Measurements from ENCODE around the gene ARSG. TPM values are rescaled to one million over a fixed set of nuclear protein-coding genes. Genes with fewer than 3 reads are reported as not detected.

ARSG gene
- polyA plus RNA-seq, 1 donor (not counting 4 experiments of a cell fraction or from before 2014, with no cell fraction given): 0.41 TPM

DNA sequence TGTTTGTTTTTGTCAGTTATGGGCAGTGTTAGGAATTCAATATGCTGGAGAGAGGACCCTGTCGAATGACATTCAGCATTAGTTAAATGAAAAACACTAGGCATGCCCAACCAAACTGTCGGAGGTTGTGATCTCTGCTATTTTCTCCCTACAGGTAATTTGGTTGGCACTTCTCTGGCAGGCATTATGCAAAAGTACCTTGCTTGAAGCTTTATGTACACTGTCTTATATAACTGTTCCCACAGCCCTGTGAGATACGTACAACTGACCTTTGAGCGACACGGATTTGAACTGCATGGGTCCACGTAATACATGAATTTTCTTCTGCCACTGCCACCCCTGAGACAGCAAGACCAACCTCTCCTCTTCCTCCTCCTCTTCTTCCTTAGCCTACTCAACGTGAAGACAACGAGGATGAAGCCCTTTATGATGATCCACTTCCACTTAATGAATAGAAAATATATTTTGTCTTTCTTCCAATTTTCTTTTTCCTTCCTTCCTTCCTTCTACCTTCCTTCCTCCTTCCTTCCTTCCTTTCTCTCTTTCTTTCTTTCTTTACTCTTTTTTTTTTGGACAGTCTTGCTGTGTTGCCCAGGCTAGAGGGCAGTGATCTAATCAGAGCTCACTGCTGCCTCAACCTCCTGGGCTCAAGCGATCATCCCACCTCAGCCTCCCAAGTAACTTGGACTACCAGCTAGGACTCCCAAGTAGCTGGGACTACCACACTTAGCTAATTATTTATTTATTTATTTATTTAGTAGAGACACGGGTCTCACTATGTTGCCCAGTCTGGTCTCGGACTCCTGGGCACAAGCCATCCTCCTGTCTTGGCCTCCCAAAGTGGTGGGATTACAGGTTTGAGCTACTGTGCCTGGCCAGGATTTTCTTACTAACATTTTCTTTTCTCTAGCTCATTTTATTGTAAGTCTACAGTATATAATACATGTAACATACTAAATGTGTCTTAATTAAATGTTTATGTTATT is 88.7 kb downstream of the ARSG start:
- DNase-seq (ENCODE audit: low read depth, low spot score): no peak
- no peaks in the 10 kb centered on the region for H4K20me1 ChIP-seq (ENCODE audit: control insufficient read depth, extremely low read depth, insufficient read depth, low read length)
- dilution Hi-C loops (cut with MboI; ENCODE audit: extremely low pct_ligation_motif_present, low sequenced_read_pairs): no loop called here
- no peaks in the 10 kb centered on the region for H3K79me2 ChIP-seq (ENCODE audit: control insufficient read depth, insufficient read depth, low read length)
- no peak overlapping the region for H3K4me3 ChIP-seq (ENCODE audit: control insufficient read depth in 2 of 3, extremely low read depth in 1 of 3, insufficient read depth in 2 of 3, low read depth in 1 of 3, low read length in 3 of 3)
- H3K9me3 ChIP-seq (ENCODE audit: control insufficient read depth, low read depth, low read length): no peaks in the 10 kb centered on the region
- H3K4me2 ChIP-seq (ENCODE audit: control insufficient read depth, extremely low read depth, insufficient read depth, low read depth, low read length): no peak overlapping the region
- no peak overlapping the region for H2AFZ ChIP-seq (ENCODE audit: control insufficient read depth, low read length)
- no peaks in the 10 kb centered on the region for H3K9me1 ChIP-seq (ENCODE audit: control insufficient read depth, extremely low read depth, insufficient read depth, low read length)
- H3K27ac ChIP-seq (ENCODE audit: control insufficient read depth, insufficient read depth, low read length): no peak overlapping the region
- FAIRE-seq: no peak
- H3K27me3 ChIP-seq (ENCODE audit: control insufficient read depth, extremely low read depth, insufficient read depth, low read length): peaks cover 5% of the 10 kb centered on the region
- no peaks in the 10 kb centered on the region for H3K36me3 ChIP-seq (ENCODE audit: control insufficient read depth in 2 of 2, extremely low read depth in 1 of 2, insufficient read depth in 2 of 2, low read length in 2 of 2)
- H3K9ac ChIP-seq (ENCODE audit: control insufficient read depth, extremely low read depth, insufficient read depth, low read length): no peak overlapping the region
- no peaks in the 10 kb centered on the region for H3K4me1 ChIP-seq (ENCODE audit: control insufficient read depth, extremely low read depth, insufficient read depth, low read length)
- TF ChIP-seq, protein P1, sequence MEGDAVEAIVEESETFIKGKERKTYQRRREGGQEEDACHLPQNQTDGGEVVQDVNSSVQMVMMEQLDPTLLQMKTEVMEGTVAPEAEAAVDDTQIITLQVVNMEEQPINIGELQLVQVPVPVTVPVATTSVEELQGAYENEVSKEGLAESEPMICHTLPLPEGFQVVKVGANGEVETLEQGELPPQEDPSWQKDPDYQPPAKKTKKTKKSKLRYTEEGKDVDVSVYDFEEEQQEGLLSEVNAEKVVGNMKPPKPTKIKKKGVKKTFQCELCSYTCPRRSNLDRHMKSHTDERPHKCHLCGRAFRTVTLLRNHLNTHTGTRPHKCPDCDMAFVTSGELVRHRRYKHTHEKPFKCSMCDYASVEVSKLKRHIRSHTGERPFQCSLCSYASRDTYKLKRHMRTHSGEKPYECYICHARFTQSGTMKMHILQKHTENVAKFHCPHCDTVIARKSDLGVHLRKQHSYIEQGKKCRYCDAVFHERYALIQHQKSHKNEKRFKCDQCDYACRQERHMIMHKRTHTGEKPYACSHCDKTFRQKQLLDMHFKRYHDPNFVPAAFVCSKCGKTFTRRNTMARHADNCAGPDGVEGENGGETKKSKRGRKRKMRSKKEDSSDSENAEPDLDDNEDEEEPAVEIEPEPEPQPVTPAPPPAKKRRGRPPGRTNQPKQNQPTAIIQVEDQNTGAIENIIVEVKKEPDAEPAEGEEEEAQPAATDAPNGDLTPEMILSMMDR (optimal IDR thresholded peaks at IDR 0.05 in 1 of 3, IDR thresholded peaks at IDR 0.05 in 1 of 3, conservative IDR thresholded peaks at IDR 0.05 in 1 of 3; ENCODE audit: extremely low read depth in 1 of 3, insufficient read depth in 2 of 3, low read length in 3 of 3): no peak

DNA sequence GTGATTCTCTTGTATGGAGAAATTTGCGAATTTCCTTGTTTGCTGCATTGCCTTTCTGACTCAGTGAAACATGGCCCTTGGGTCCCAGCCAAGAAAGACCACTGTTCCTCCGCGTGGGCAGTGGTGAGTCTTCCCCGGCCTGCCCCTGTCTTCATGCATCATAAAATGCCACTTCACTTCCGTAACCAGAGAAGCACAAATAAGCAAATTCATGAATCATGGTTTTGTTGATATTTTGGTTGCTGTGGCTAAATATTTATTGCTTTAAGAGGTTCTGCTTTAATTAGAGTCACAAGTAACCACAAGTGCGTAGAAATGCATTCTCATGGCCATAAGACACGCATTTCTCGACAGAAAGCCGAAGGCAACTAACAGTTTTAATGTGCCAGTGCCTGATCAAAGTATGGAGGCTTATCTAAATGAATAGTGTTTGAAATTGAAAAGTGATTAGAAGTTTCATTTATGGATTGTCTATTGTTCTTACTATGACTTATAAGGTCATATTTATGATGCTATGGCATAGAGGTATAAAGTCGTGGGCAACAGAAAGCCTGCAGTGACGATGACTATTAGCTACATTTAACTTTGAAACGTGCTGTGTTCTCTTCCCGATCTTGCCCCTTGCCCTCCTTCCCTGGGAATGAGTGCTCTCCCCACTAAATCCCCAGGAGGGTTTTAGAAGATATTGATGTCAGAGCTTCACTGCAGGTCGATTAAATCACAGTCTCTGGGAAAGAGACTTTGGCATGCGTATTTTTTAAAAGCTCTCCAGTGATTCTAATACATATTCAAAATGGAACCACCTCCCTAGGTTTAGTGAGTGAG is 90.0 kb downstream of the ARSG start:
- H3K79me2 ChIP-seq (ENCODE audit: control insufficient read depth, insufficient read depth, low read length): no peaks in the 10 kb centered on the region
- no peak overlapping the region for H3K9ac ChIP-seq (ENCODE audit: control insufficient read depth, extremely low read depth, insufficient read depth, low read length)
- no peaks in the 10 kb centered on the region for H3K9me3 ChIP-seq (ENCODE audit: control insufficient read depth, low read depth, low read length)
- no peaks in the 10 kb centered on the region for H3K36me3 ChIP-seq (ENCODE audit: control insufficient read depth in 2 of 2, extremely low read depth in 1 of 2, insufficient read depth in 2 of 2, low read length in 2 of 2)
- TF ChIP-seq, protein P1 (optimal IDR thresholded peaks at IDR 0.05 in 1 of 3, IDR thresholded peaks at IDR 0.05 in 1 of 3, conservative IDR thresholded peaks at IDR 0.05 in 1 of 3; ENCODE audit: extremely low read depth in 1 of 3, insufficient read depth in 2 of 3, low read length in 3 of 3): no peak
- TF ChIP-seq EZH2 (IDR thresholded peaks at IDR 0.05; ENCODE audit: low read length): no peak
- no peaks in the 10 kb centered on the region for H4K20me1 ChIP-seq (ENCODE audit: control insufficient read depth, extremely low read depth, insufficient read depth, low read length)
- no peak overlapping the region for H3K4me2 ChIP-seq (ENCODE audit: control insufficient read depth, extremely low read depth, insufficient read depth, low read depth, low read length)
- no peak for DNase-seq (ENCODE audit: low read depth, low spot score)
- no peak overlapping the region for H3K27ac ChIP-seq (ENCODE audit: control insufficient read depth, insufficient read depth, low read length)
- no peak overlapping the region for H2AFZ ChIP-seq (ENCODE audit: control insufficient read depth, low read length)
- no peak overlapping the region for H3K4me3 ChIP-seq (ENCODE audit: control insufficient read depth in 2 of 3, extremely low read depth in 1 of 3, insufficient read depth in 2 of 3, low read depth in 1 of 3, low read length in 3 of 3)
- H3K9me1 ChIP-seq (ENCODE audit: control insufficient read depth, extremely low read depth, insufficient read depth, low read length): no peaks in the 10 kb centered on the region
- H3K4me1 ChIP-seq (ENCODE audit: control insufficient read depth, extremely low read depth, insufficient read depth, low read length): no peaks in the 10 kb centered on the region
- FAIRE-seq: no peak
- dilution Hi-C loops (cut with MboI; ENCODE audit: extremely low pct_ligation_motif_present, low sequenced_read_pairs): no loop called here
- H3K27me3 ChIP-seq (ENCODE audit: control insufficient read depth, extremely low read depth, insufficient read depth, low read length): peaks cover 5% of the 10 kb centered on the region
